GM19372 (cell line): ENCODE results near the gene ERBB2.
"Not testable (repeated sequence)": the region's sequence is repeated elsewhere in the genome, so short reads cannot be mapped to it uniquely, and the experiment has no call there.

ENCODE experiments used
- ATAC-seq: cut with Tn5 transposase; IDR thresholded peaks from one replicate; pipeline ENCODE4 v1.9.1; 2021; ENCODE audit warnings: mild to moderate bottlenecking, low read depth, moderate library complexity; ENCODE audit not compliant: unreplicated experiment

ERBB2 gene

DNA sequence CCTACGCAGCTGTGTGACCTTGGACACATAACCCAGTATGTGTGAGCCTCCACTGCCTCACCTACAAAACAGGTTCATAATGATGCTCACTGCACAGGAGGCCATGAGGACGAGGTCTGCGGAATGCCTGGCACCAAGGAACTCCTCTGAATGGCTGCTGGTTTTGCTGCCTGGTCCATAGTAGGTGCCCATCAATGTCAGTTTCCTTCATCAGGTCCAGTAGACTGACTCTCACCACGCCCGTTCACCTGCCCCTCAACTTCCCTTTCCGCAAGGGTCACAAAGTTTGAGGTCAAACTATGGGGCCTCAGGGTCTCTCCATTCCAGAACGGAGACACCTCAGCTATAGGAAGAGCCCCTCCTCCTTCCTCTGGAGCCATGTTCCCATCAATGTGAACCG, 22.8 kb upstream of the ERBB2 start:
- ATAC-seq: no peak

DNA sequence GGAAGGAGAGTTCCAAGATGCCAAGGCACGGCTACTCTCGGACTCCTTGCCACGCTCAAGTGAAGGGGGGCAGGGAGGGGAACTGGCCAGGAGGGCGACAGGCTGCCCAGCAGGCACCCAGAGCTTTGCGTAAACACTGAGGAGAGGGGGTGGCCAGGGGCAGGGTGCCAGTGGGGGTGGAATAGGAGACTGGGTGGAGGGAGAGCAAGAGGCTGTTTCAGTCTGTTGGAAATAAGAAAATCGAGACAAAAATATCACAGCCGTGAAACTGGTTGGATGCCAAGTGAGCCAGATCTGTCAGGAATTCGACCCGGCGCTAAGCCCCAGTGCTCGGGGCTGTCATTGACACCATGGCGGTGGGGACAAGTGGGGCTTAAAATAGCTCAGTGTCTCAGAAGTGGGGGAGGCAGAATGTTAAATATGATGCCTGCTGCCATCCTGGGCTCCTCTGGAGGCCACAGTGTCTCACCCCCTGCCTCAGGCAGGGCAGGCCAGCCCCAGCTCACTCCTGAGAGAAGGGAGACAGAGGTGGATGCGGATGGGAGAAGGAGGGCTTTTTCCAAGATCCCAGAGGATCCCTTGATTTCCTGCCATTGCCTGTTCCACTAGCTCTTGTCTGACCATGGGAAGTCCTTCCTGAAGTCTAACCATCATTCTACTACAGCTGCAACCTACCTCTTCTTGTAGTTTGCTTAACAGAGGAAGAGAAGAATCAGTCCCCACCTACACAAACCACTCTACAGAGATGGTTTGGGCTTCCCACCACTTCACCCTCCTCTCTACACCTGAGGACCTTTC, 22.1 kb upstream of the ERBB2 start:
- no peak for ATAC-seq

DNA sequence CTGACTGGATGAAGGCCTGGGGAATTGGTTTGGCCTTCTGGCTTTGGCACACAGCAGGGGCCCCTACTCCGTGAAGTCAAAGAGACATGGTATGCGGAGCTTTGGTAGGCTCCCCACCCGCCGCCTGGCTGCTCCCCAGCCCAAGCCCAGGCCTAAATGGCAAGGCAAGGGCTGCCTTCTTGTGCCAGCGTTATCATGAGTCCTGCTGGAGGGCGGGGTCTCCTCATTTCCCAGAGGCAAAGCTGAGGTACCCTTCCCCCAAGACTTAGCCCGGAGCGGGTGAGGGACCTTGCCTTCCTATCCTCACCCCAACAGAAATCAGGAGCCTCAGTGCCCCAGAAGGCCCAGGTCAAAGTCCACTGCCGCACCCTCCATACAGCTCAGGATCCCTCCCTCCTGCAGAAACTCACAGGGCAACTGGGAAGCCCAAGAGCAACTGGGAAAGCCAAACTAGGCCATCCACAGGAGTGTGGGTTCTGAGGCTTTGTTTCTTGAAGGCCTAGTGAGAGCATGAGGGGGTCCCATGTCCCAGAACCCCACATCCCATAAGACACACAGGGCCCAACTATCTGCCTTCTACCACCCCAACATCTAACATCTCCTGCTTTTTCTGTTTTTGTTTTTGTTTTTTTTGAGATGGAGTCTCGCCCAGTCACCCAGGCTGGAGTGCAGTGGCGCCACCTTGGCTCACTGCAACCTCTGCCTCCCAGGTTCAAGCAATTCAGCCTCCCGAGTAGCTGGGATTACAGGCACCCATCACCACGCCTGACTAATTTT, 21.3 kb upstream of the ERBB2 start:
- ATAC-seq: no peak

DNA sequence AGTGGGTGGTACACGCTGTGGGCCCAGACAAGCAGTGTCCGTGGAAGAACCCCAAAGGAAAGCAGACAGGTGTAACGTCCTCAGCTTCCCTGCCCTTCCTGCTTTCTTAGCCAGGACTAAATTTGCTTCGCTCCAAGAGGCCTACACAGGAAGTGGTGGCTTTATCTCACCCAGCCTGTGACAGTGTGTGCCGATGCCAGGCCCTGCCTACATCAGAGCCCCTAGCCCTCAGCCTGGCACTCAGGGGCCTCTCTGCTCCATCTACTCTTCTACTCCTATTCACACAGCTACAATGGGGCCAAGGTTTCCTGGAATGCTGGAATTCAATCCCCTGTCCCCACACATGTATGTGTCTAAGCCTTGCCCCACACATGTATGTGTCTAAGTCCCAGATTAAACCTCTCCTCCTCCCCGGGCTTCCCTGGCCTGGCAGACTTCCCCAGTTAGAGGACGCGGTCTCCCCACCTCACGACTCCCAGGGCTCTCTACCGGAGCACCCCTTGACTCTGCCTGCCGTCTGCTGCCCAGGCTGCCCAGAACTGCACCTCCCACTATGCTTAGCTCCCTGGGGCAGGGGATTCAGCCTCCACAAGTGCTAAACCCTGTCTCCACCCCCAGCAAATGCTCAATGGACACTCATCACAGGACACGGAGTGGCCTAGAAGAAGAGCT, 20.2 kb upstream of the ERBB2 start:
- no peak for ATAC-seq

DNA sequence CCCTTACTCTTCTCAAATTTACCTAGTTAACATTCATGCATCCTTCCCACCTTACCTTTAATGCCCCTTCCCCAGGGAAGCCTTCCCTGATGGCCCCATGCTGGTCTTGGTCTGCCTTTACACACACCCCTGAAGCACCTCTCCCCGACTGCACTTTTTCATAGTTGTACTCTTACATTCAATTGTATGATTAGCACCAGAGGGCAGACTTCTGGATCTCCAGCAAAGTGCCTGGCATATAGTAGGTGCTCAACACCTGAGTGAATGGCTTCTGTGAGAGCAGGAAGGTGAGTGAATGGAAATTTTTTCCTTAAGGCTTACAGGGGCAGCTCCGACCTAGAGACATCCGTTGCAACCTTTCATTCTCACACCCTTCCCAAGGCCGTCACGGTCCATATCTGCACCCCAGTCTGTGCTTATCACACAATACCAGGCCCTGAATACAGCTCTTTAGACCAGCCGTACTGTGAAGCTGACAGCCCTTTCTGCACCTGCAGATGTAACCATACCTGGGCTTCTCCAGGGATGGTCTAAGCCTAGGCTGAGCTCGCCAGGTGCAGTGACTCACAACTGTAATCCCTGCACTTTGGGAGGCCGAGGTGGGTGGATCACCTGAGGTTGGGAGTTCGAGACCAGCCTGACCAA, 16.4 kb upstream of the ERBB2 start:
- no peak for ATAC-seq

DNA sequence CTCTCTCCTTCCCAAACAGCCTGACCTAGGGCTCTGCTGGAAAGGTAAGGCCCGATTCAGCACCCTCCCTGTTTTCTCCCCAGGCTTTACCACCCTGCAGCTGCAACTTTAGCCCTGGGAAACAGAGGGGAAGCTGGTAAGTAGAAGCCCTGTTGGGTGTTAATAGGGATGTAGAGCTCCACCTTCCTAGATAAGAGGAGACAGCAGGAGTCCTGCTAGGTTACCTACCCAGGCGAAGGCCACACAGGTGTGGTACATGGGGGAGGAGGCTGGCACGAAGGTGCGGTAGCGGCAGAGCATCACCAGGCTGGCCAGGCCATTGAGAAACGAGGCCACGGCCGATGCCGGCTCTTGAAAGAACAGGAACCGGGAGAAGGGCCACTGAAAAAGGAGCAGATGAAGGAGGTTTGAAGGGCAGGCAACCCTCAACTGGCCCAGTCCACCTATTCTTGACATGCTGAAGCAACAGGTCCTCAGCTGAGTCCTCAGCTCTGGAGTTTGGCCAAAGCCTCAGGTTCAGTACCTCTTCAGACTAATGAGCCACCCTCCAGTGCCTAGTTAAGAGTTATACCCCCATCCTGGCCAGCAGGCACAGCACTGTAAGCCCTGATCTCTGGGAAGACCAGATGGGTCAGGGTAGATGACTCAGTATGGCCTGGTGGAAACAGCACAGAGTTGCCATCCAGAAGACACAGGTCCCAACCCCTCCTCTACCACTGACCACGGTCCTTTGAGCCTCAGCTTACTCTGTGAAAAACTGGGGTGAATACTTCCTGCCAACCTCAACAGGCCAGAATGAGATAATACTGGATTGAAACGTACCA, 15.3 kb upstream of the ERBB2 start:
- ATAC-seq: no peak

DNA sequence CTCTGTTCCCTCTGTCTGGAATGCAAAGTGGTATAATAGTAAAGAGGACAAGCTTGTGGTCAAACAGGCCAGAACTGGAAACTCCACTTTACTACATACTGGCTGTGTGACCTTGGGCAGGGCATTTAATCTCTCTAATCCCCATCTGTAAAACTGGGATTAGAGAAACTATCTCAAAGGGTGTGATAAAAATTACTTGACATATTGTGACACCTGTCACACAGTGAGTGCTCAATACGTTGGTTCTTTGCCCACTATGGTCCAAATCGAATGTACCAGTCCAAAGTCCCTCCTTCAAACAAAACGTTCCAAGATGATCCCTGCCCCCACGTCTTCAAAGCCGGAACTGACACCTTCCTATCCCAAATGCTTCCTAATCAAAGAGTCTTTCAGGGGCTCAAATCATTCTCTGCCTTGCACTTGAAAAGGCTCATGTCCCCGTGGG, 12.7 kb upstream of the ERBB2 start:
- ATAC-seq: no peak

DNA sequence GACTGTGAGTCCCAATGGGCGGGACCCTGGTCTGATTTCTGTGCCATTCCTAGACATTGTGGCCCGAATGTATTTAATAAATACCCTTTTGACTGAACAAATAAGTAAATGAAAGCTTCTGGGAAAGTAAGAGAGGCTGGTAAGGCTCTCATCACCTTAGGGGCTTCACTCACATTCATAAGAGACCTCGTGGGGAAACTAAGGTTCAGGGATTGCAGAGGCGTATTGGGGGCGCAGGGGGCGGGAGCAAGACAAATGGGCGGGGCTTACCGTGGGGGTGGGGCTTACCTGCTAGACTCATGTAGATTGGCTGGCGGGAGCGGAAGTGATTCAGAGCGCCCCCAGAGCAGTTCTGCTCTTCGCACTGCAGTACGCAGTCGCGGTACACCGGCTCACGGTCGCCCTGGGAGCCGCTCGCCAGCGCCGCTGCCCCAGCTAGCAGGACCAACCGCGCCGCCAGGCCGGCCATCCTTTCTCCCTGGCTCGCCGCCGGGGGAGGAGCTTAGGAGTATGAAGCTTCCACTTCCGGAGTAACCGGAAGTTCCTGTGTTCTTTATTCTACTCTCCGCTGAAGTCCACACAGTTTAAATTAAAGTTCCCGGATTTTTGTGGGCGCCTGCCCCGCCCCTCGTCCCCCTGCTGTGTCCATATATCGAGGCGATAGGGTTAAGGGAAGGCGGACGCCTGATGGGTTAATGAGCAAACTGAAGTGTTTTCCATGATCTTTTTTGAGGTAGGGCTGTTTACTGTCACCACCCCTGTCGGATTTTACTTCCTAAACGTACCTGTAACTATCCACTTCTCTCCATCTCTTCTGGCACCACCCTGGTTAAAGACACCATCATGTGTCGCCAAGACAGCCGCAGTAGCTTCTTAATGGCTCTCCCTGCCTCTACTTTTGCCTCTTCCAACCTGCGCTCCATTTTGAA, 12.1 kb upstream of the ERBB2 start, which contains the start of gene PGAP3:
Gene PGAP3 (minus strand): TSS at position 512 of the 929 bp plus-strand sequence. CDS start 43 bp downstream, at position 469.
- peak; percentile 93 for ATAC-seq

DNA sequence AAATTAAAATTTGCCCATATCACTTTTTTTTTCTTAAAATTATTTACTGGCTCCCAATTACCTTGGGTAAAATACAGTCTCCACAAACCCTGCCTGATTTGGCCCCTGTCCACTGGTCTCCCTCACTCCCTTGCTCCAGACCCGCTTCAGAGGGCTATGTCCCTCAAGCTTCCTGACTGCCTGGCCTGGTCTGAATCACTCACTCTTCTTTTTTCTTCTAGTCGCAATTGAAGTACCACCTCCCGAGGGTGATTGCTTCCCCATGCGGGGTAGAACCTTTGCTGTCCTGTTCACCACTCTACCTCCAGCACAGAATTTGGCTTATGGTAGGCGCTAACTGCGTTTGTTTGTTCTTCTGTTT, 11.4 kb upstream of the ERBB2 start:
- no peak for ATAC-seq

DNA sequence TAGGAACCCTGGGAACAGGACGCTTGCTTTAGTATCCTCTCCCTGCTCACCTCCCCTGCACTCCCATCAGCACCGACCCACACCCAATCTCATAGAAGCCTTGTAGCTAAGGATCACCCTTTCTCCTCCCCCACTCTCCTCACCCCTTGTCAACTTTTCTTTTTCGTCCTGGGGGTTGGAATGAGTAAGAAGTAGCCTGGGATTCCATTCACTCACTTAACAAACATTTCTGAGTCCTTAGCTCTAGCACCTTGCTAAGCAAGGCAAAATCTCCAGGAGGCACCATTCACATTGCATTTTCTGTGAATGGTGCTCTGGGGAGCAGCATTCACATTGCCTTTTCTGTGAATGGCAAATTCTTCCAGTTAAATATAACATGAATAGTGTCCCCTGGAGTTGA, 10.9 kb upstream of the ERBB2 start:
- ATAC-seq: no peak

DNA sequence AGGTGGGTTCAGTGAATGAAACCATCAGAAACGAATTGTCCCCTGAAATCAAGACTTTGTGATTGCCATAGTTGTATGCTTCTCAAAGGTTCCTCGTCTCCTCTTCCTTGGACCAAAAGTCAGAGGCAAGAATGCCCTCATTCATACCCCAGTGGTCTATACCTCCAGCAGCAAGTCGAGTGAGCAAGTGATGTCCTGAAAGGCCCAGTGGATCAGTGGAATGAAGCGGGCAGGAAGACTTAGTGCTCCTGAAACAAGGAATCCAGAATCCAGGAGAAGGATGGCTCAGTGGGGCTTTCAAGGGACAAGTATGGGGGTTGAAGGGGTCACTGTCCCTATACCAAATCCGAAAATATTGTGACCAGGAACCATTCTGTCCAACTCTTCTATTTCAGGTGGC, 5.3 kb upstream of the ERBB2 start:
- ATAC-seq: no peak

DNA sequence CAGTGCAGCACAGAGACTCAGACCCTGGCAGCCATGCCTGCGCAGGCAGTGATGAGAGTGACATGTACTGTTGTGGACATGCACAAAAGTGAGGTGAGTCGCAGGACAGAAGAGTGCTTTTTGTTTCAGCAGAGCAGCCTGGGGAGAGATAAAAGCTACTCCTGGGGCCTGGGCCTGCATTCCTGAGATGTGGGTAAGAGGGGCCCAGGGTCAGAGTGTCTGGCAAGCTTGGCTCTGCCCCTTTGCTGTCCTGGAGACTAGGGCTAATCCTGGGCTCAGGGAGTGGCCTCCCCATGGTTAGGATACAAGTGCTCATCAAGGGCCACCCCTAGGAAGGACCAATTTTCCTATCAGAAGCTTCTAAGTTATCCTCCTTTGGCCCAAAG, 4.8 kb upstream of the ERBB2 start:
- ATAC-seq: no peak

DNA sequence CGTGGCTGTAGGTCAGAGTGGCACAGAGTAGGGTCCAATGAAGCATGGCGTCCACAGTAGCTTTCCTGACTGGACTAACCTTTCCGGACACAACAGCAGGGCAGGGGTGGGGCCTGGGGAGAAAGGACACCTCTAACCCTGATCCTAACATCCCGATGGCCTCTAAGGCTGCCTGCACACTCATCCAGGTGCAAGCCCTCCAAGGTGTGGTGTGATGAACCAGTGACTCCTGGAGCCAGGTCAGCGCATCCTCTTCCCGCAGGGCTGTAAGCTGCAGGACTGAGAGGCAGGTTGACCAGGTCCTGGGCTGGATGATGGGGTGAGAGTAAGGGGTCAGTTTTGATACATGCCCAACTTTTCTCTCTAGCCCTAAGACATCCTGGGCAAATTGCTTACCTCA, 3.1 kb upstream of the ERBB2 start:
- no peak for ATAC-seq

DNA sequence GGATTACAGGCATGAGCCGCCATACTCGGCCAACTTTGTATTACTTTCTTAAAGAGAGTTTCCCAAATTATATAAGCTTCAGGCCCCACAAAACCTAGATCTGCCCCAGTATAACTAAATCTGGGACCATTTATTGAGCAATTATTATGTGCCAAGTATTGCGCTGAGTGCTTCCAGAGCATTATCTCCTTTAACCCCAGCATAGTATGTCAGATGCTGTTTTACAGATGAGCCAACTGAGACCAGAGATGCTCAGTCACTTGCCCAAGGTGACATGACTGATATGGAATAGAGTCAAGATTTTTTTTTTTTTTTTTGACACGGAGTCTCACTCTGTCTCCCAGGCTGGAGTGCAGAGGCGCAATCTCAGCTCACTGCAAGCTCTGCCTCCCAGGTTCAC, 1.9 kb upstream of the ERBB2 start:
- no peak for ATAC-seq

DNA sequence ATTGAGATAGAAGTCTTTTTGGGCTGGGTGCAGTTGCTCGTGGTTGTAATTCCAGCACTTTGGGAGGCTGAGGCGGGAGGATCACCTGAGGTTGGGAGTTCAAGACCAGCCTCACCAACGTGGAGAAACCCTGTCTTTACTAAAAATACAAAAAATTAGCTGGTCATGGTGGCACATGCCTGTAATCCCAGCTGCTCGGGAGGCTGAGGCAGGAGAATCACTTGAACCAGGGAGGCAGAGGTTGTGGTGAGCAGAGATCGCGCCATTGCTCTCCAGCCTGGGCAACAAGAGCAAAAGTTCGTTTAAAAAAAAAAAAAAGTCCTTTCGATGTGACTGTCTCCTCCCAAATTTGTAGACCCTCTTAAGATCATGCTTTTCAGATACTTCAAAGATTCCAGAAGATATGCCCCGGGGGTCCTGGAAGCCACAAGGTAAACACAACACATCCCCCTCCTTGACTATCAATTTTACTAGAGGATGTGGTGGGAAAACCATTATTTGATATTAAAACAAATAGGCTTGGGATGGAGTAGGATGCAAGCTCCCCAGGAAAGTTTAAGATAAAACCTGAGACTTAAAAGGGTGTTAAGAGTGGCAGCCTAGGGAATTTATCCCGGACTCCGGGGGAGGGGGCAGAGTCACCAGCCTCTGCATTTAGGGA, 577 bp upstream of the ERBB2 start:
- ATAC-seq: not testable (repeated sequence)

DNA sequence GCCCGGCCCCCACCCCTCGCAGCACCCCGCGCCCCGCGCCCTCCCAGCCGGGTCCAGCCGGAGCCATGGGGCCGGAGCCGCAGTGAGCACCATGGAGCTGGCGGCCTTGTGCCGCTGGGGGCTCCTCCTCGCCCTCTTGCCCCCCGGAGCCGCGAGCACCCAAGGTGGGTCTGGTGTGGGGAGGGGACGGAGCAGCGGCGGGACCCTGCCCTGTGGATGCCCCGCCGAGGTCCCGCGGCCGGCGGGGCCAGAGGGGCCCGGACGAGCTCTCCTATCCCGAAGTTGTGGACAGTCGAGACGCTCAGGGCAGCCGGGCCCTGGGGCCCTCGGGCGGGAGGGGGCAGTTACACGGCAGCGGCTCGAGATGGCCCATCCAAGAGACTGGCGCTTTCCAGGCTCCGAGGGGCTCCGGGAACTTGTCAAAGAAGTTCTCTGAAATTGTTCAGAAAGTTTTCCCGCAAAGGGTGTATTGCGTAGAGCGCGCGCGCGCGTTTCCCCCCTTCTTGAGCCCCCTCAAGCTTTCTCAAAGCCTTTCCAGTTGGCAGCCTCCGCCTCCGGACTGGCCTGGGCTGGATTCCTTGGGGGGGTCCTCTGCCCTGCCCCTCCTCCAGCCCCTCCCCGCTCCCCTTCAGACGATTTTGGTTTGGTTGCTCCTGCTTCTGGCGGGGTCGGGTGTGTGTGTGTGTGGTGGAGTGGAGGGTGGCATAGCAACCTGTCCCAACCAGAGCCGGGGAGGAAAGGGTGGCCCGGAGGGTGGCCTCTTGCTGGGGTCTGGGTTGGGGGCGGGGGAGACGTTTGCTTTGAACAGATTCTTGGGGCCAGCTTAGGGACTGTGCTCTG, 504 bp downstream of the ERBB2 start:
- no peak for ATAC-seq

DNA sequence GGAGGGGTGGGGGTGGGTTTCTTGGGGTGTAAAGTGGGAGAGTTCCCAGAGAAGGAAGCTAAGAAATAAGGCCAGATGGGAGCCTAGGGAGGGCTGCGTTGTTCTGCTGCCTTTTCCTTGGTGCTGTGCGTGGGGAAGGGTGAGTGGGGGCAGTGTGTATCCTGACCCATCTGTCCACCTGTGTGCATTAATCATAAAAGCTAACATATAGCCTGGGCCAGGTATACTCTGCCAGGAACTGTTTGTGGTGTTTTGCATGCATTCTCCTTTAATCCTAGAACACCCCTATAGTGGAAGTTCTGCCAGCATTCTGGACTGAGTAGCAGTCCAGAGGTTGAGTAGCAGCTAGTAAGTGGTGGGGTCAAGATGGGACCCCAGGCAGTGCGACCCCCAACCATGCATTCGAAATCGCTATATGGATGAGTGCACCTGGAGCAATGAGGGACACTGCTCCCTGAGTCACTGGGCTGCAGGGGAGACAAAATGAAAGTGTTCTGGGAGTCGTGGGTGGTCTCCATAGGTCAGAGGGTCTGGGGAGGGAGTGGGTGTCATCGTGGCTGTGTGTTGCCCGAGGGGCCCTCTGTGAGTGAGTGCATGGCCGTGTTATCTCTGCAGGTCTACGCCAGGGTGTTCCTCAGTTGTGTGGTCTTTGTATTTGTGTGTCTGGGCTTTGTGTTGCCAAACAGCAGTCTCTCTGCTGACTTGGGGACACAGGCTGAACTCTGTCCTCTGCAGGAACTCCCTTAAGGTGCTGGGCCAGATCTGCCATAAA, 1.3 kb downstream of the ERBB2 start:
- ATAC-seq: no peak
